GM13977 (cell line): ENCODE measurements around the gene MAGI1.

ENCODE experiments used
- DNase-seq: peaks from one replicate; pipeline ENCODE4 v3.0.0; 2012; ENCODE audit warnings: low spot score
- in situ Hi-C: fragments of 300-500 bp; cut with MboI; formaldehyde crosslinking; loops from one replicate; pipeline ENCODE4 v1.12.0; 2022; ENCODE audit warnings: low sequenced_read_pairs, low pct_unique_long_range_greater_than_20kb, mixed read lengths, inconsistent platforms; ENCODE audit not compliant: unreplicated experiment
- TF ChIP-seq, protein P1 (sequence below): IDR thresholded peaks from 2 replicates; pipeline ENCODE4 v1.5.1; 2012; ENCODE audit warnings: mild to moderate bottlenecking, control low read depth; ENCODE audit not compliant: insufficient read depth; ENCODE audit errors: extremely low read depth, missing control alignments

The MAGI1 gene

DNA sequence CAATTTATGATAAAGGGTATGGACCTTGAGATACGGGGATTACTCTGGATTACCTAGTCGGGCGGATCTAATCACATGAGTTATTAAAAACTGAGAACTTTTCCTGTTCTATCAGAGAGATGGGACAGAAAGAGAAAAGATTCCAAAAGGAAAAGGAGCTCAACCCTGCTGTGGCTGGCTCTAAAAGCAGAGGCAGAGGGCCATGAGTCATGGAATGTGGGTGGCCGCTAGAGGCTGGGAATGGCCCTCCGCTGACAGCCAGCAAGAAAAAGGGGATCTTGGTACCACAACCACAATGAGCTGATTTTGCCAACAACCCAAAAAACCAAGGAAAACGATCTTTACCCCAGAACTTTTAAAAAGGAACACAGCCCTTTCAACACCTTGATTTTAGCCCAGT, 210.0 kb downstream of the MAGI1 start:
- in situ Hi-C loops = no loop called here
- TF ChIP-seq, protein P1, sequence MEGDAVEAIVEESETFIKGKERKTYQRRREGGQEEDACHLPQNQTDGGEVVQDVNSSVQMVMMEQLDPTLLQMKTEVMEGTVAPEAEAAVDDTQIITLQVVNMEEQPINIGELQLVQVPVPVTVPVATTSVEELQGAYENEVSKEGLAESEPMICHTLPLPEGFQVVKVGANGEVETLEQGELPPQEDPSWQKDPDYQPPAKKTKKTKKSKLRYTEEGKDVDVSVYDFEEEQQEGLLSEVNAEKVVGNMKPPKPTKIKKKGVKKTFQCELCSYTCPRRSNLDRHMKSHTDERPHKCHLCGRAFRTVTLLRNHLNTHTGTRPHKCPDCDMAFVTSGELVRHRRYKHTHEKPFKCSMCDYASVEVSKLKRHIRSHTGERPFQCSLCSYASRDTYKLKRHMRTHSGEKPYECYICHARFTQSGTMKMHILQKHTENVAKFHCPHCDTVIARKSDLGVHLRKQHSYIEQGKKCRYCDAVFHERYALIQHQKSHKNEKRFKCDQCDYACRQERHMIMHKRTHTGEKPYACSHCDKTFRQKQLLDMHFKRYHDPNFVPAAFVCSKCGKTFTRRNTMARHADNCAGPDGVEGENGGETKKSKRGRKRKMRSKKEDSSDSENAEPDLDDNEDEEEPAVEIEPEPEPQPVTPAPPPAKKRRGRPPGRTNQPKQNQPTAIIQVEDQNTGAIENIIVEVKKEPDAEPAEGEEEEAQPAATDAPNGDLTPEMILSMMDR = no peak
- no peak for DNase-seq

DNA sequence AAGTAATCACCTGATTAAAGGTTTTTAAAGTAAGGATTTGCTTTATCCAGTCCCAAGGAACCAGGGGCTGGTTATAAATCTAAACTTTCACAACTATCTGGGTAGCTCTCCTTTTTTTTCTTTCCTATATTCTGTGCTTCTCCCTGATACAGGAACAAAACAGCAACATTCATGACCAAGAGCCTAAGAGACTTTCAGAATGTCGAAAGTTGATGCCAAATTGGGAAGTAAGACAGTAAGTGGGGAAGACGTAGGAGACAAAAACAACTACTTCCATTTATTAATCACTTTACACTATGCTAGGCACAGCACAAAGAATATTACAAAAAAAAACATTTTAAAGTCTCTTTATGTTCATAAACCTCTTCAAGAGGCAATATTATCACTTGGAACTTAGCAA, 211.6 kb downstream of the MAGI1 start:
- TF ChIP-seq, protein P1 = no peak
- DNase-seq = no peak
- in situ Hi-C loops = no loop called here

DNA sequence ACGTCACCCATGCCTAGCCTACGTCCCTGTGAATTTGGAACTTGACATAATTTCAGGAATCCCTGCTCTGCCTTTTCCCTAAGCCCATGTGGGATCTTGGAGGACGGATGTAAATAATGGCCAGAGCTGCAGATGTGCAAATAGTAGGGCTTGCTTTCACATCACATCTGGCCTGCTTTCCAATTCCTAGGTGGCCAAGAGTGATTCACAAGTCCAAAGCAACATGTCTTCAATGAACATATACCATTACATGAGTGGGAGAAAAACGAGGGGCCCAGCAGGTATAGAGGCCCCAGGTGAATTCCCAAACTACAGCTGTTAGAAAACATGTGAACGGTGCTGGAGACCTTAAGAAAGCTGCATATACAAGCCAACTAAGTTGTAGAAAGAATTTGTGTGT, 214.6 kb downstream of the MAGI1 start:
- no peak for DNase-seq
- in situ Hi-C loops = no loop called here
- TF ChIP-seq, protein P1 = no peak

DNA sequence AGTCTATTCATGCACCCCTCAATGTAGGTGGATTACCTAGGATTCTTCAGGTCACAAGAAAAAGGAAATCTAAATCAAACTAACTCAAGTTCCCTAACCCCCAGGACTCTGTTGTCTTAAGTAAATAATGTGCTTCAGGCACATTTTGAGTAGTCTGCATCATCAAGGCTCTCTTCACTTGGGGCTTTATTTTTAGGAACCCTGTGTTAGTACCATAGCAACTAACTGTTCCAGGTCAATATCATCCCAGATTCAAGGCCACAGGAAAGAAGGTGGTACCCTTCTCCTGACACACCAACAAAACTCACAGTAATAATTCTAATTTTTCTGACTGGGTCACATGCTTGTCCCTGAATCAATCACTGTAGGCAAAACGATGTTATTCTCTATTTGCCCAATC, 218.1 kb downstream of the MAGI1 start:
- TF ChIP-seq, protein P1 = no peak
- in situ Hi-C loops = no loop called here
- DNase-seq = no peak

DNA sequence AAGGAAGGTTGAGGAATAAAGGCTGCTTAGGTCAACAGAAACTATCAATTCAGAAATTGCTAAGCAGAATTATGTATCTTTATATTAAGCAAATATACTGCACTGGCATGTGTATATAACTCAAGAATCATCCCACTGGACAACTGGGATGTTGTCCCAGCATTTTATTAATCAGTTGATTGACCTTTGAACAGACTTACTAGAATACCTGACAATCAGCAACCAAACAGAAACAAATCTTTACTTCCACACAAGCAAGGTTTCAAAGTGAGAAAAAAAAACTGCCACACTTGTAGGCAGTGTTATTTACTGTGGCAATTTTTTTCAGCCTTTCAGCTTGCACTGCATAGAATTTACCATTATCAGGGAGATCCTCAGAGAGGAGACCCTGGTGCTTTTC, 218.8 kb downstream of the MAGI1 start:
- TF ChIP-seq, protein P1 = no peak
- no peak for DNase-seq
- in situ Hi-C loops = no loop called here

DNA sequence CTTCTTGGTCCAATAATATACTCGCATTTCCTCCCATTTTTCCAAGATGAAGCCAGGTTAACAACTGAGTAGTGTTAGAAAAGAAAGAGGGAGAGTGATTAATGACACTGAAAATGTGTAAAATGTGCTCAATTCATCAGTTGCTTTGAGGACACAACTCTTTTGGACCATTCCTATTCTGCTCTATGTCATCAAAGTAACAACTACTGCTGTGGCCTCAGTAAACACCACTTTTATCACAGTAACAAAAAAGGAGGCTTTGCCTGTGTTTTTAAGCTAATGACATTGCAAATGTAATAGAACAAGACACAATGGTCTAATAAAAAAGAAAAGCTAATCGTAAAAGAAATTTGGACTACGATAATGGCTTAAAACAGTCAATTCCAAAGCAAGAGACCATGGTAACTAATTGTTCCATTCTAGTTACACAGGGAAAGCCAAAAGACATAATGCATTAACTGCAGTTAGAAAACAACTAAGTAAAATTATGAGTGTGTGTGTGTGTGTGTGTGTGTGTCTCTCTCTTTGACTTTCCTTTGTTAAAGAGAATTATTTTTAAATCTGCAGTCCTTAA, 221.1 kb downstream of the MAGI1 start:
- in situ Hi-C loops = no loop called here
- DNase-seq = no peak
- TF ChIP-seq, protein P1 = no peak

DNA sequence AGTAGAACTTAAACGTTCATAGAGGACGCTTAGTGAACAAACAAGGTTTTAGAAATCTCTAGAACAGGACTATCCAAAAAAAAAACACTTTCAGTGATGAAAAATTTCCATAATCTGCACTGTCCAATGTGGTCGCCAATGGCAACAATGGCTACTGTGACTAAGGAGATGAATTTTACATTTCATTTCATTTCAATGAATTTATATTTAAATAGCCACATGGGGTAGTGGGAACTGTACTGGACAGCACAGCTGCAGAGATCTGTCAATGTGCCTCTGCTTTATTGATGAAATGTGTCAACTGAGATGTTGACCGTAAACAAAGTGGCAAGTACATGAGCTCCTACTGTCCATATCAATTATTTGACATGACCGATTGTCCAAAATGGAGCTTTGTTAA, 222.5 kb downstream of the MAGI1 start:
- TF ChIP-seq, protein P1 = no peak
- in situ Hi-C loops = no loop called here
- no peak for DNase-seq
